ENCODE measurements around the gene TIGD3.

GRCh38 chr11:65377036-65377435 lies 22.5 kb downstream of the TIGD3 start:
- TF ChIP-seq CTCF (conservative IDR thresholded peaks at IDR 0.05; ENCODE audit: low read depth in 2 of 2) (no peak), POLR2AphosphoS5 (IDR thresholded peaks at IDR 0.05; ENCODE audit: low read depth) (no peak), EZH2phosphoT487 (IDR thresholded peaks at IDR 0.05; ENCODE audit: unreplicated experiment) (no peak), EZH2 (IDR thresholded peaks at IDR 0.05; ENCODE audit: low read depth, unreplicated experiment) (no peak), JUNB (IDR thresholded peaks at IDR 0.05; ENCODE audit: unreplicated experiment) (no peak), REST (IDR thresholded peaks at IDR 0.05; ENCODE audit: unreplicated experiment) (no peak), STAT1 (IDR thresholded peaks at IDR 0.05; ENCODE audit: unreplicated experiment) (no peak), ETS1 (IDR thresholded peaks at IDR 0.05) (no peak), ZNF114 (CRISPR knock-in tag; IDR thresholded peaks at IDR 0.05) (no peak), CREB1 (CRISPR knock-in tag; IDR thresholded peaks at IDR 0.05; ENCODE audit: low read depth) (no peak), ZNF331 (CRISPR knock-in tag; IDR thresholded peaks at IDR 0.05; ENCODE audit: low read depth) (no peak), NANOG (IDR thresholded peaks at IDR 0.05; ENCODE audit: borderline replicate concordance) (no peak)

All from GM23338 (cell line).